Right renal cortex interstitium (tissue), 3 donors: Measurements from ENCODE around the gene PRR30. TPM values are rescaled to one million over a fixed set of nuclear protein-coding genes. Genes with fewer than 3 reads are reported as not detected.
"Not testable (repeated sequence)": the region's sequence is repeated elsewhere in the genome, so short reads cannot be mapped to it uniquely, and the experiment has no call there.

Experiments used
- DNase-seq, 3 donors: peaks; one replicate each; pipeline ENCODE4 v3.0.0-alpha.2; 2013; ENCODE audit warnings: low read depth in 3 of 3, low spot score in 2 of 3
- polyA plus RNA-seq, 3 donors: library from polyadenylated mRNA; unstranded; fragments of 120-200 nt; gene quantifications; one replicate each; pipeline ENCODE4 v1.2.1, GENCODE V29; 2013; ENCODE audit not compliant: insufficient read length in 3 of 3

Gene PRR30
- not detected for polyA plus RNA-seq

GRCh38 chr2:27139310-27139709, at the start of gene PRR30:
Gene PRR30, minus strand, starts transcription at chr2:27139410. Its CDS starts 1,081 bp downstream, at chr2:27138329.
- no peak for DNase-seq

- DNase-seq = no peak
Observed at GRCh38 chr2:27186613-27187345, 47.6 kb upstream of the PRR30 start.

- DNase-seq = no peak
Observed at GRCh38 chr2:27185331-27186026, 46.3 kb upstream of the PRR30 start.

GRCh38 chr2:27184115-27184514, 44.9 kb upstream of the PRR30 start:
- DNase-seq = no peak

- no peak for DNase-seq
Observed at GRCh38 chr2:27182346-27182745, 43.1 kb upstream of the PRR30 start.

GRCh38 chr2:27179344-27180000, 40.3 kb upstream of the PRR30 start:
- DNase-seq = no peak

GRCh38 chr2:27178469-27178868, 39.3 kb upstream of the PRR30 start:
- DNase-seq = no peak

GRCh38 chr2:27177441-27178351, 38.5 kb upstream of the PRR30 start:
- no peak for DNase-seq

GRCh38 chr2:27175781-27176180, 36.6 kb upstream of the PRR30 start:
- DNase-seq = not testable (repeated sequence)

- DNase-seq = no peak
Observed at GRCh38 chr2:27175330-27175729, 36.1 kb upstream of the PRR30 start.

- DNase-seq = no peak
Observed at GRCh38 chr2:27174638-27175037, 35.4 kb upstream of the PRR30 start.

GRCh38 chr2:27171351-27171848, 32.2 kb upstream of the PRR30 start:
- DNase-seq = no peak

- DNase-seq = no peak
Observed at GRCh38 chr2:27170581-27171337, 31.5 kb upstream of the PRR30 start.

- no peak for DNase-seq
Observed at GRCh38 chr2:27164960-27165763, 26.0 kb upstream of the PRR30 start.

- DNase-seq = no peak
Observed at GRCh38 chr2:27162151-27163121, 23.2 kb upstream of the PRR30 start.

GRCh38 chr2:27160191-27160590, 21.0 kb upstream of the PRR30 start:
- DNase-seq = no peak

- no peak for DNase-seq
Observed at GRCh38 chr2:27159271-27159670, 20.1 kb upstream of the PRR30 start.

GRCh38 chr2:27158468-27158867, 19.3 kb upstream of the PRR30 start:
- no peak for DNase-seq
